SK-N-MC (cell line): ENCODE measurements around the gene OR4X2.

Experiments
- DNase-seq: peaks from one replicate; pipeline ENCODE4 v3.0.0-alpha.2; 2011; ENCODE audit warnings: low read depth, low spot score
- H3K27ac ChIP-seq: fragments of 200-600 bp; sonication (generic); 2 replicates; pipeline ENCODE4 v1.5.1; 2016; ENCODE audit warnings: mixed run types
- H3K36me3 ChIP-seq: fragments of 200-600 bp; sonication (generic); 2 replicates; pipeline ENCODE4 v1.6.1; 2017; ENCODE audit warnings: antibody characterized with exemption, low read length, mixed read lengths; ENCODE audit not compliant: insufficient read depth
- H3K4me3 ChIP-seq: fragments of 200-600 bp; sonication (generic); 2 replicates; pipeline ENCODE4 v1.5.1; 2016
- H3K9ac ChIP-seq: fragments of 200-600 bp; sonication (generic); 2 replicates; pipeline ENCODE4 v1.8.0; 2017; ENCODE audit warnings: mixed run types, mixed read lengths; ENCODE audit not compliant: insufficient read length
- H3K9me3 ChIP-seq: fragments of 200-600 bp; sonication (generic); 2 replicates; pipeline ENCODE4 v1.6.1; 2017; ENCODE audit warnings: low read depth, mild to moderate bottlenecking, antibody characterized with exemption, low read length, moderate library complexity, mixed read lengths
- EZH2 ChIP-seq: fragments of 200-600 bp; sonication (generic); IDR thresholded peaks from one replicate; pipeline ENCODE4 v1.6.1; 2017; ENCODE audit warnings: antibody characterized with exemption
- FOXP2 ChIP-seq: optimal IDR thresholded peaks from 2 replicates; pipeline ENCODE3; 2011; ENCODE audit warnings: mild to moderate bottlenecking, moderate library complexity; ENCODE audit not compliant: insufficient read depth; ENCODE audit errors: extremely low read length, control extremely low read depth
- POLR2AphosphoS5 ChIP-seq: IDR thresholded peaks from 2 replicates; pipeline ENCODE4 v1.6.1; 2012; ENCODE audit warnings: mild to moderate bottlenecking, low read depth, low read length, borderline replicate concordance

OR4X2 gene

DNA sequence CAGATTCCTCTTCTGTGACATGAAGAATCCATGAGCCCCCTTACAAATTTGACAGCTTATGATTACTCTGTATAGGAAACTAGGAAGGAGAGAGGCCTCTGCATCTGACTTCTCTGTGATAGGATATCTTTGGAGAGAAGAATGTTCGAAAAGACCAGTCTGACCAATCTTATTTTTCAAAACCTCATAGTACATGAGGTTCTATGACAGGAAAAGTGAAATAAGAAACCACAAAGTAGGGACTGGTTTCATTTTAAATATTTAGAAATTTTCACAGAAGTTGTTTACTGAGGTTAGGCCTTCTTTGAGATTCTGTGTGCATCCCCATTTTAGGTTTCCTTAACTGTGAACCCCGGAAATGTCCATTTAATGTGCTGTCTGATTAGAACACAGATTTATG is 16.7 kb downstream of the OR4X2 start:
- Histone ChIP-seq H3K9me3 (no peaks in the 10 kb centered on the region), H3K27ac (no peak overlapping the region), H3K9ac (no peak overlapping the region), H3K4me3 (no peak overlapping the region), H3K36me3 (no peaks in the 10 kb centered on the region)
- TF ChIP-seq EZH2 (no peak), FOXP2 (no peak), POLR2AphosphoS5 (no peak)
- DNase-seq: no peak

- TF ChIP-seq EZH2 (no peak), FOXP2 (no peak), POLR2AphosphoS5 (no peak)
- Histone ChIP-seq H3K9me3 (no peaks in the 10 kb centered on the region), H3K4me3 (no peak within 1 kb of the TSS), H3K27ac (no peak within 1 kb of the TSS), H3K36me3 (no peaks in the 10 kb centered on the region), H3K9ac (no peak within 1 kb of the TSS)
- DNase-seq: no peak
Observed at GRCh38 chr11:48263423-48263911, 18.6 kb downstream of the OR4X2 start, which contains the start of gene OR4X1. Gene OR4X1 (plus strand): TSS chr11:48263861. CDS start chr11:48263861, 0 bp downstream.

DNA sequence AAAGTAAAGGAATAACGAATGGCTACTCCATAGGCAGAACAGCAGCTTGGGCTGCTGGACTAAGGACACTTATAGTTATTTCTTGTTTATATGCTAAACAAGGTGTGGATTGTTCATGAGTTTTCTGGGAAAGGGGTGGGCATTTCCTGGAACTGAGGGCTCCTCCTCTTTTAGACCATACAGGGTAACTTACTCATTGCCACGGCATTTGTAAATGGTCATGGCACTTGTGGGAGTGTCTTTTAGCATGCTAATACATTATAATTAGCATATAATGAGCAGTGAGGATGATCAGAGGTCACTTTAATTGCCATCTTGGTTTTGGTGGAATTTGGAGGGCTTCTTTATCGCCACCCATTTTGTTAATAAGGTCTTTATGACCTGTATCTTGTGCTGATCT is 25.7 kb downstream of the OR4X2 start:
- no peaks in the 10 kb centered on the region for H3K9me3 ChIP-seq
- H3K36me3 ChIP-seq: no peaks in the 10 kb centered on the region
- no peak overlapping the region for H3K9ac ChIP-seq
- no peak overlapping the region for H3K27ac ChIP-seq
- no peak overlapping the region for H3K4me3 ChIP-seq
- TF ChIP-seq EZH2: no peak
- TF ChIP-seq POLR2AphosphoS5: no peak
- TF ChIP-seq FOXP2: no peak
- no peak for DNase-seq

DNA sequence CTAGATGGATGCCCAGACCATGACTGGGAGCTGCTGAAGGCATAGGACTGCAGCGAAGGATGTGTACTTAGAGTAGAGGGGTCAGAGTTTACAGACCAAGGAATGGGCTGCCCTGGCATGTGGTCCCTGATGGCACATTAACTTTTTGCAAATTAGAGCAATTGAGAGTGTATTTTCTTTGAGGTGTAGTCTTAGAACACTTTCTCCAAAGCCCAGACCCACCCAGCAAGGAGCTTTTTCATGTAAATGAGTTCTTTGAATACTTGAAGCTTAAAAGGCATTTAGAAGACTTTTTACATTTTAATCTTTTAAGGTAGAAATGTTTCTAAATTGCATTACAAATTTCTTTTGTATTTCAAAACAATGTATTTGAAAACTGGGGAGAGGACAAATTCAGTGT is 27.7 kb downstream of the OR4X2 start:
- H3K36me3 ChIP-seq: no peaks in the 10 kb centered on the region
- H3K9me3 ChIP-seq: no peaks in the 10 kb centered on the region
- no peak for DNase-seq
- H3K4me3 ChIP-seq: no peak overlapping the region
- no peak overlapping the region for H3K9ac ChIP-seq
- no peak for TF ChIP-seq FOXP2
- TF ChIP-seq EZH2: no peak
- TF ChIP-seq POLR2AphosphoS5: no peak
- no peak overlapping the region for H3K27ac ChIP-seq
